HepG2 (cell line): ENCODE data around the gene TMTC1. TPM values are rescaled to one million over a fixed set of nuclear protein-coding genes. Genes with fewer than 3 reads are reported as not detected.

Source experiments
- ATAC-seq: fragments of 200-7000 bp; cut with Tn5 transposase; 3 replicates; pipeline ENCODE4 v1.9.1; 2020; ENCODE audit warnings: mild to moderate bottlenecking, moderate library complexity
- BruUV-seq: library from RNA; stranded (reverse); fragments of 400-500 nt; replicated peaks from 2 replicates; lab custom pipeline; 2021; lab: Mats Ljungman, UMichigan
- CTCF ChIA-PET: fragments of 300-600 bp; formaldehyde crosslinking; extraction: SDS; loops from one replicate; lab custom pipeline; 2021; ENCODE audit warnings: low total read pairs, inconsistent platforms, low intra/inter-chr PET ratio; lab: Yijun Ruan, JAX
- POLR2A ChIA-PET: fragments of 350-600 bp; sonication (Branson Sonifier 250); formaldehyde crosslinking; loops from one replicate; lab custom pipeline; 2020; ENCODE audit warnings: antibody characterized with exemption, inconsistent platforms; lab: Yijun Ruan, JAX
- DNase-seq: peaks from one replicate; pipeline ENCODE4 v3.0.0-alpha.2; 2015; ENCODE audit warnings: low spot score
- FAIRE-seq: peaks from 3 replicates; lab custom pipeline; 2011; peaks lifted over from hg19 to GRCh38; lab: Jason Lieb, UNC
- H2AFZ ChIP-seq: one replicate; pipeline ENCODE4 v1.6.1; 2011; ENCODE audit warnings: low read length, inconsistent platforms
- H3K27ac ChIP-seq: fragments of 300-600 bp; 3 replicates; pipeline ENCODE4 v1.8.0; 2011; ENCODE audit warnings: mixed run types, mild to moderate bottlenecking, mixed read lengths, low read length, inconsistent platforms; ENCODE audit not compliant: insufficient read depth; ENCODE audit errors: extremely low read length
- H3K27me3 ChIP-seq, 2 experiments: fragments of 200-600 bp in 1 of 2; 2 replicates in 1 of 2; 3 replicates in 1 of 2; pipeline versions ENCODE4 v1.6.0 to v1.8.0; 2011; ENCODE audit warnings: low read length in 2 of 2, mild to moderate bottlenecking in 2 of 2, moderate library complexity in 2 of 2, inconsistent platforms in 1 of 2; ENCODE audit not compliant: insufficient read depth in 2 of 2, control insufficient read depth in 1 of 2
- H3K36me3 ChIP-seq, 2 experiments: fragments of 200-600 bp in 1 of 2; replicated peaks in 1 of 2; 2 replicates in 1 of 2; 3 replicates in 1 of 2; pipeline versions ENCODE4 v1.5.1 to v1.8.0; 2011; ENCODE audit warnings: low read length in 2 of 2, inconsistent platforms in 1 of 2; ENCODE audit not compliant: insufficient read depth in 2 of 2, control insufficient read depth in 1 of 2
- H3K4me1 ChIP-seq: 2 replicates; pipeline ENCODE4 v1.5.1; 2012; ENCODE audit warnings: low read length, inconsistent platforms; ENCODE audit not compliant: insufficient read depth
- H3K4me2 ChIP-seq: 2 replicates; pipeline ENCODE4 v1.6.0; 2011; ENCODE audit warnings: low read depth, low read length, inconsistent platforms
- H3K4me3 ChIP-seq, 3 experiments: fragments of 200-600 bp in 1 of 3; sonication (generic), shearing (Covaris generic) in 1 of 3; replicated peaks in 1 of 3; 2 replicates each; pipeline ENCODE4 v1.5.1; 2011 to 2016; ENCODE audit warnings: low read length in 3 of 3, inconsistent platforms in 2 of 3, low read depth in 2 of 3, mild to moderate bottlenecking in 2 of 3, control low read depth in 1 of 3, mixed read lengths in 1 of 3; ENCODE audit not compliant: insufficient read depth in 1 of 3
- H3K79me2 ChIP-seq: one replicate; pipeline ENCODE4 v1.6.1; 2011; ENCODE audit warnings: low read length, inconsistent platforms; ENCODE audit not compliant: insufficient read depth
- H3K9ac ChIP-seq: 2 replicates; pipeline ENCODE4 v1.6.0; 2011; ENCODE audit warnings: mild to moderate bottlenecking, low read depth, low read length, inconsistent platforms; ENCODE audit not compliant: insufficient read depth
- H3K9me3 ChIP-seq: 2 replicates; pipeline ENCODE4 v1.5.1; 2012; ENCODE audit warnings: mild to moderate bottlenecking, low read length
- H4K20me1 ChIP-seq: 2 replicates; pipeline ENCODE4 v1.6.0; 2011; ENCODE audit warnings: inconsistent platforms, mild to moderate bottlenecking, low read length, moderate library complexity; ENCODE audit not compliant: insufficient read depth
- BHLHE40 ChIP-seq: IDR thresholded peaks from 2 replicates; pipeline ENCODE4 v1.6.1; 2011; ENCODE audit warnings: low read length, improper control_type of control experiment
- ETV6 ChIP-seq: sonication (generic); formaldehyde crosslinking; conservative IDR thresholded peaks from 2 replicates; pipeline ENCODE4 v1.4.0; 2020; ENCODE audit warnings: missing genetic modification reagents
- FOXP4 ChIP-seq: sonication (generic); formaldehyde crosslinking; IDR thresholded peaks from 2 replicates; pipeline ENCODE4 v1.4.0; 2020; ENCODE audit warnings: missing genetic modification reagents
- HDAC1 ChIP-seq: sonication (generic); formaldehyde crosslinking; IDR thresholded peaks from 2 replicates; pipeline ENCODE4 v1.5.1; 2020; ENCODE audit warnings: mild to moderate bottlenecking, missing genetic modification reagents
- HDAC6 ChIP-seq: fragments of 200-600 bp; sonication (generic); IDR thresholded peaks from 2 replicates; pipeline ENCODE4 v1.7.0; 2017; ENCODE audit warnings: mild to moderate bottlenecking, antibody characterized with exemption, low read length, low read depth
- KLF13 ChIP-seq: sonication (generic); formaldehyde crosslinking; IDR thresholded peaks from 2 replicates; pipeline ENCODE4 v1.4.0; 2020; ENCODE audit warnings: mild to moderate bottlenecking, missing genetic modification reagents
- TFE3 ChIP-seq: IDR thresholded peaks from 2 replicates; pipeline ENCODE4 v1.6.1; 2016
- ZBTB38 ChIP-seq: sonication (generic); formaldehyde crosslinking; IDR thresholded peaks from 2 replicates; pipeline ENCODE4 v1.5.1; 2020; ENCODE audit warnings: mild to moderate bottlenecking, missing genetic modification reagents
- ZBTB44 ChIP-seq: sonication (generic); formaldehyde crosslinking; IDR thresholded peaks from 2 replicates; pipeline ENCODE4 v1.4.0; 2020; ENCODE audit warnings: missing genetic modification reagents
- ZNF501 ChIP-seq: sonication (generic); formaldehyde crosslinking; IDR thresholded peaks from 2 replicates; pipeline ENCODE4 v1.5.1; 2020; ENCODE audit warnings: mild to moderate bottlenecking, moderate library complexity, missing genetic modification reagents
- ZNF761 ChIP-seq: sonication (generic); formaldehyde crosslinking; conservative IDR thresholded peaks from 2 replicates; pipeline ENCODE4 v1.4.0; 2020; ENCODE audit warnings: mild to moderate bottlenecking, missing genetic modification reagents
- ZNF850 ChIP-seq: sonication (generic); formaldehyde crosslinking; conservative IDR thresholded peaks from 2 replicates; pipeline ENCODE4 v1.9.0; 2021; ENCODE audit warnings: mild to moderate bottlenecking, missing genetic modification reagents
- ZNF878 ChIP-seq: sonication (generic); formaldehyde crosslinking; IDR thresholded peaks from 2 replicates; pipeline ENCODE4 v1.8.1; 2023; ENCODE audit warnings: mild to moderate bottlenecking, missing genetic modification reagents, moderate library complexity
- WGBS: methylation state at CpG from one replicate; pipeline ENCODE4 v1.1.6; 2017; ENCODE audit warnings: low lambda C conversion rate; 5-methylcytosine and 5-hydroxymethylcytosine counted together
- in situ Hi-C: cut with HindIII; loops from 2 replicates; pipeline ENCODE4 v1.10.0; 2017; ENCODE audit warnings: low pct_unique_long_range_greater_than_20kb; ENCODE audit not compliant: extremely low pct_ligation_motif_present
- intact Hi-C: fragments of 100-400 bp; cut with micrococcal nuclease; formaldehyde crosslinking; loops from one replicate; pipeline ENCODE4 v1.10.0; 2022; ENCODE audit not compliant: unreplicated experiment
- polyA plus RNA-seq, 8 experiments: library from polyadenylated mRNA; depleted of rRNA in 3 of 8; stranded (reverse) in 7 of 8; unstranded in 1 of 8; fragments of >200 nt; fragmentation: Illumina TruSeq in 4 of 8; extraction: Trizol in 4 of 8; gene quantifications; 2 replicates each; pipeline versions ENCODE4 v1.2.1 to v1.2.3, GENCODE V29; 2011 to 2016; ENCODE audit warnings: low read depth in 4 of 8, missing spikeins in 1 of 8, mixed read lengths in 1 of 8; ENCODE audit not compliant: insufficient read depth in 1 of 8
- total RNA-seq, 5 experiments: library from RNA; depleted of rRNA; stranded (reverse); fragments of >200 nt; fragmentation: Illumina TruSeq; extraction: Trizol; gene quantifications; 2 replicates each; pipeline ENCODE4 v1.2.3, GENCODE V29; 2016; ENCODE audit warnings: low read depth in 1 of 5

Gene TMTC1
- total and polyA plus RNA-seq, 2 of the 13 experiments (the other 11 are each of a cell fraction or from before 2014, with no cell fraction given), result 0.69 to 1.8 TPM

DNA sequence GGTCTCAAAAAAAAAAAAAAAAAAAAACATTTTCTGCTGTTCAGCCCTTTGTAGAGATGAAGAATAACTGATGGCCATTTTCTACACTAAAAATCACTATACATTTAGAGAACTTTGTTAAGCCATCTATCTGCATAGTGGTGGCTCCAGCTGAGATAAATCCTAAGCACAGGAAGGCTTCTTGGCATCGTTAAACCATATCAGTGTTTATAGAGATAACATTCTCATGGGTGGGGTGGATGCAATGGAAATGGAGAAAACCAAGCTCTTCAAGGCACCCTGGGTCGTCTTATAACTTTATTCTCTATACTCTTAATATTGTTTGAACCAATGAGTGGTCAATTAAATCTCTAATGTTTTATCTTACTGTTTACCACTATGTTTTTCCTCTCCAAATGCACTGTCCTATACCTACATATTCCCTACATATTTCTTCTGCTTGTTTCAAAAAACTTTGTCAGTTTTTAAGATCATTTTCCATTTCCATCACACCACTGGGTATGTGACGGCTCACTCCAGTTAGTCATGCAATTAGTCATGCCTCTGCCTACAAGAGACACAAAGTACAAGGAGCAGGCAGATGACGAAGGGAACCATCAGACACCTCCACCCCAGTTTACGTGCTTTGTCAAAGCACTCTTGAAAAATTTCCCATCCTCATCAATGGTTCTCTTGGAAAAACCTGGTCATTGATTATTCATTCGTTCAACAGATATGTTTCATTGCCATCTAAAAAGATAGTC lies 166.9 kb downstream of the TMTC1 start:
- Histone ChIP-seq H3K4me3 (no peak overlapping the region), H2AFZ (no peak overlapping the region), H3K27ac (no peak overlapping the region), H3K9me3 (no peaks in the 10 kb centered on the region), H3K79me2 (no peaks in the 10 kb centered on the region), H3K9ac (no peak overlapping the region), H4K20me1 (no peaks in the 10 kb centered on the region), H3K4me1 (no peaks in the 10 kb centered on the region), H3K27me3 (no peaks in the 10 kb centered on the region), H3K4me2 (no peak overlapping the region), H3K36me3 (no peaks in the 10 kb centered on the region)
- BruUV-seq, result no TSS peak
- ATAC-seq (no peak), DNase-seq (no peak), FAIRE-seq (no peak)
- intact Hi-C loops (no loop called here), in situ Hi-C loops (no loop called here)
- CTCF ChIA-PET, result no interaction called here
- WGBS, result 47% methylated on average over 6 of the region's 6 CpGs
- TF ChIP-seq ZNF878 (no peak), HDAC1 (CRISPR knock-in tag) (no peak), ZNF501 (CRISPR knock-in tag) (no peak), ZBTB38 (no peak)
- POLR2A ChIA-PET, result no interaction called here

- ATAC-seq (no peak), DNase-seq (no peak), FAIRE-seq (no peak)
- POLR2A ChIA-PET, result no interaction called here
- H2AFZ ChIP-seq, result no peak overlapping the region
- H3K36me3 ChIP-seq, result no peaks in the 10 kb centered on the region
- H4K20me1 ChIP-seq, result no peaks in the 10 kb centered on the region
- H3K4me2 ChIP-seq, result no peak overlapping the region
- intact Hi-C loops (no loop called here), in situ Hi-C loops (no loop called here)
- no peak overlapping the region for H3K9ac ChIP-seq
- WGBS, result 49% methylated on average over 2 of the region's 2 CpGs
- H3K4me1 ChIP-seq, result no peaks in the 10 kb centered on the region
- no TSS peak for BruUV-seq
- H3K27me3 ChIP-seq, result no peaks in the 10 kb centered on the region
- H3K27ac ChIP-seq, result no peak overlapping the region
- CTCF ChIA-PET, result no interaction called here
- no peak overlapping the region for H3K4me3 ChIP-seq
- no peaks in the 10 kb centered on the region for H3K79me2 ChIP-seq
- H3K9me3 ChIP-seq, result no peaks in the 10 kb centered on the region
- no peak for TF ChIP-seq KLF13 (CRISPR knock-in tag)
- TF ChIP-seq BHLHE40, result no peak
- no peak for TF ChIP-seq TFE3
- TF ChIP-seq ETV6, result no peak
- TF ChIP-seq ZNF761 (CRISPR knock-in tag), result no peak
- TF ChIP-seq ZNF850 (CRISPR knock-in tag), result no peak
- no peak for TF ChIP-seq FOXP4 (CRISPR knock-in tag)
- TF ChIP-seq HDAC6, result no peak
- no peak for TF ChIP-seq ZBTB44 (CRISPR knock-in tag)
Measured at GRCh38 chr12:29614694-29615325, 168.9 kb downstream of the TMTC1 start.
